GM19324 (cell line): ENCODE data around the gene LRRC31.

Experiments used
- ATAC-seq: cut with Tn5 transposase; IDR thresholded peaks from one replicate; pipeline ENCODE4 v1.9.1; 2021; ENCODE audit warnings: mild to moderate bottlenecking, moderate library complexity; ENCODE audit not compliant: unreplicated experiment, low FRiP score

The LRRC31 gene

GRCh38 chr3:169869484-169870220 is at the start of gene LRRC31:
Gene LRRC31 (minus strand): TSS chr3:169869935. CDS start chr3:169869807, 128 bp downstream.
- no peak for ATAC-seq

- ATAC-seq, result no peak
Observed at GRCh38 chr3:169914321-169914720, 44.6 kb upstream of the LRRC31 start.

- no peak for ATAC-seq
Observed at GRCh38 chr3:169913323-169913722, 43.6 kb upstream of the LRRC31 start.

- no peak for ATAC-seq
Observed at GRCh38 chr3:169911272-169911671, 41.5 kb upstream of the LRRC31 start, which contains the start of gene SAMD7. Gene SAMD7 (plus strand): TSS chr3:169911572. CDS start chr3:169919499, 7,927 bp downstream.

GRCh38 chr3:169907944-169908343 is 38.2 kb upstream of the LRRC31 start:
- ATAC-seq, result no peak

- no peak for ATAC-seq
Observed at GRCh38 chr3:169907476-169907875, 37.7 kb upstream of the LRRC31 start.

GRCh38 chr3:169905404-169905803 is 35.7 kb upstream of the LRRC31 start:
- ATAC-seq, result no peak

GRCh38 chr3:169901453-169901852 is 31.7 kb upstream of the LRRC31 start:
- no peak for ATAC-seq

- ATAC-seq, result no peak
Observed at GRCh38 chr3:169897284-169897683, 27.5 kb upstream of the LRRC31 start.

GRCh38 chr3:169895072-169895471 is 25.3 kb upstream of the LRRC31 start:
- no peak for ATAC-seq

GRCh38 chr3:169894110-169894509 is 24.4 kb upstream of the LRRC31 start:
- ATAC-seq, result no peak

- no peak for ATAC-seq
Observed at GRCh38 chr3:169891886-169892285, 22.2 kb upstream of the LRRC31 start.

- no peak for ATAC-seq
Observed at GRCh38 chr3:169886671-169887070, 16.9 kb upstream of the LRRC31 start.

GRCh38 chr3:169880576-169881250 is 11.0 kb upstream of the LRRC31 start:
- no peak for ATAC-seq

- ATAC-seq, result no peak
Observed at GRCh38 chr3:169879845-169880575, 10.3 kb upstream of the LRRC31 start.

- no peak for ATAC-seq
Observed at GRCh38 chr3:169879013-169879557, 9.3 kb upstream of the LRRC31 start.

- no peak for ATAC-seq
Observed at GRCh38 chr3:169871129-169871886, 1.6 kb upstream of the LRRC31 start.

GRCh38 chr3:169868369-169868768 is 1.4 kb downstream of the LRRC31 start:
- ATAC-seq, result no peak

GRCh38 chr3:169867584-169868210 is 2.0 kb downstream of the LRRC31 start:
- no peak for ATAC-seq
